GM18526 (cell line): Measurements from ENCODE around the gene NR3C2.

Experiments
- POLR2A ChIP-seq: IDR thresholded peaks from 3 replicates; pipeline ENCODE4 v1.6.1; 2011; ENCODE audit not compliant: insufficient read length; ENCODE audit errors: extremely low read depth

Gene NR3C2

GRCh38 chr4:148441986-148442831 is at the start of gene NR3C2:
Gene NR3C2, minus strand, starts transcription at chr4:148442414.
- TF ChIP-seq POLR2A: peak; percentile 75

DNA sequence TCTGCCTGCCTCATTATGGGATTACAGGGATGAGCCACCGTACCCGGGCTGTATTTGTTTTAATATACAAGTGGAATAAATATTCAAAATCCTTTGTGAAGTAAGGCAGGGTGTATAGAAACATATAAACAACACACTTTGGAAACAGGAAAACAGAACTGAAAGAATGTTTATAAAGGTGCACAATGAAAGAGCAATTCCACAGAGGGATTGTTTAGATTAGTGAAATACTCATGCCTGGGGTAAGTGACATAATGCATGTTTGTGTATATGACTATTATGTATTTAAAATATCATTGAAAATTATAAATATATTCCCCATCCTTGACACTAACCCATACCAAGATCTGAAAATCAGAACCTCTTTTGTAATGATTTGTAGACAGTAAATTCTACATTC is 45.0 kb upstream of the NR3C2 start:
- TF ChIP-seq POLR2A: no peak

- TF ChIP-seq POLR2A: no peak
Observed at GRCh38 chr4:148481636-148482035, 39.4 kb upstream of the NR3C2 start.

DNA sequence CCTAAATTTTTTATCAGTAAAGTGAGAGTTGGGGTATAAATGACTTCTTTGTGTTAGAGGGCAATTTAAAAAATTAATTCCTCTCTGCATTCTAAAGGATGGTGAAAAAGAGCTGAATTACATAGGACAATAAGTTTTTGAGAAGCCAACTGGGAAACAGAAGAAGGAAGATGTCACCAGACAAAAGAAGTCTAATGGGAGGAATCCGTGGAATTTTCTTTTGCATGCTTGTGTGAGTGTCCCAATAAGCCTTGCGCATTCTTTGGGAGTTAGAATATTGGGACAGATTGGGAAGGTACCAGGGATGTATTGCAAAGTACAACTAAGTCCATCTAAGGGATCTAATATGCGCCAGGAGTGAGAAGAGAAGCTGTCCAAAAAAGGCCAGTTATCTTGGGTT is 35.1 kb upstream of the NR3C2 start:
- TF ChIP-seq POLR2A: no peak

GRCh38 chr4:148469938-148470337 is 27.7 kb upstream of the NR3C2 start:
- no peak for TF ChIP-seq POLR2A

- no peak for TF ChIP-seq POLR2A
Observed at GRCh38 chr4:148454835-148455234, 12.6 kb upstream of the NR3C2 start.

- TF ChIP-seq POLR2A: no peak
Observed at GRCh38 chr4:148453833-148454232, 11.6 kb upstream of the NR3C2 start.

- no peak for TF ChIP-seq POLR2A
Observed at GRCh38 chr4:148452970-148453369, 10.8 kb upstream of the NR3C2 start.

DNA sequence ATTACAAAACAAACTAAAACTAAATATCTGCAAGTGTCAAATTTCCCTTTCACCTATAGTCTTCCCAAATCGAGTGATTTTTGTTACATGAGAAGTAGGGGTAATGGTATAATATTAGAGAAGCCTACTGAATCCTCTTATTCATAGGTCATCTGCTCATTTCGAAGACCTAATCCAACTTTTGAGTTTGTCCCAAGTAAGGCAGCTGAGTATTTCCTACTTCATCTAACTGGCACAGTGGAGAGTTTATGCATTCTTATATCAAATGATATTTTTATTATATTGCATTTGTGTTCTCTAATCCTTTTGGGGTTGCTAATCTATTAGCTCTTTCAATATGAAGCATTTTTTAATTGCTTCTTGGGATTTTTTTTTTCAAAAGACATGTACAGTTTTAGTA is 7.7 kb upstream of the NR3C2 start:
- no peak for TF ChIP-seq POLR2A

GRCh38 chr4:148448141-148448540 is 5.9 kb upstream of the NR3C2 start:
- TF ChIP-seq POLR2A: no peak

DNA sequence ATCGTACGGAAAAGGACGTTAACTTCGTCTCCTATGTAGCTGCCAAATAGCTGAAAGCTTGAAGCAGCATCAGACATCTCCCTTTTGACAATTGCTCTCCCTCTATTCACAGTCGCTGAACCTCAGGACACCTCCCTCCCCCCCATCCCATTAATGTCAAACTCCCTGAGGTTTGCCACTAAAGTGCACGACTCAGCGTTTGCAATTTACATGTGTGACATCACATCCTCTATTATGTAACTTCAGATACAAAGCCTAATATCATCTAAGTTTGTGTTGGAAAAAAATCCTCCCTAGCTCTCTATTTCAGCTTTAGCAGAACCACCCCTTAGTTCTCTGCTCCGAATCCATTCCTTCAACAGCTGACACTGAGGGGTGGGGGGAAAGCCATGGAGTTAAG is 5.5 kb upstream of the NR3C2 start:
- TF ChIP-seq POLR2A: no peak

- TF ChIP-seq POLR2A: no peak
Observed at GRCh38 chr4:148445860-148446330, 3.7 kb upstream of the NR3C2 start.

DNA sequence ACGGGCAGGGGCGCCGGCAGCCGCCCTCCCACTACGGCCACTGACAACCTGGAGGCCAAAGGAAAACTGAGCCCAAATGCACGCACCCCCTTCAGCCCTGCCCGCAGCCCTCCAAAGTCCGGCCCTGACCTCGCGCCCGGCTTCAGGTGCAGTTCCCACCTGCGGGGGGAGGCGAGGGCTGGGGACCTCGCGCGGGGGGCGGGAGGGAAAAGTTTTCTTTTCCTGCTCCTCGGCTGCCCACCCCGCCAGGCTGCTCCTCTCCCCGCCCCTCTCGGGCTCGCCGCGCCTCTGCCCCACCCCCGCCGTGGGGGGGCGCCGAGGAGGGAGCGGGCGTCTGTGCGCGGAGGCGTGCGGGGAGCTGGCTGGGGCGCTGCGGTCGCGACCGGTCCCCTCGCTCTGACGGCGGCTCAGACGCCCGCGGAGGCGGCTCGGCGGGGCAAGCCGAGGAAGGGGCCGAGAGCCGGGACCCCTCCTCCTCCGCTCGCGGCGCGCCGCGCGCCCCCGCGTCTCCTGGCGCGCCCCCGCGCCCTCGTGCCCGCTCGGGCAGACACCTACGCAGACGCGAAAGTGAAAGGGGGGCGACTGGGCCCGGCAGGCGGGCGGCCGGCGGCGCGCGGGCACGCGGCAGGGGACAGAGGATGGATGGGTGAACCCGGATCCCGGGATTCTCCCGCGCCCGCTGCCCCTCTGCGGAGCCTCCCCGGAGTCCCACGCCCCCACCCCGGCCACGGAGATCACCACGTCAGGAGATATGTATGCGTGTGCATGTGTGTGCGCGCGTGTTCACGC is 3.1 kb upstream of the NR3C2 start:
- no peak for TF ChIP-seq POLR2A

DNA sequence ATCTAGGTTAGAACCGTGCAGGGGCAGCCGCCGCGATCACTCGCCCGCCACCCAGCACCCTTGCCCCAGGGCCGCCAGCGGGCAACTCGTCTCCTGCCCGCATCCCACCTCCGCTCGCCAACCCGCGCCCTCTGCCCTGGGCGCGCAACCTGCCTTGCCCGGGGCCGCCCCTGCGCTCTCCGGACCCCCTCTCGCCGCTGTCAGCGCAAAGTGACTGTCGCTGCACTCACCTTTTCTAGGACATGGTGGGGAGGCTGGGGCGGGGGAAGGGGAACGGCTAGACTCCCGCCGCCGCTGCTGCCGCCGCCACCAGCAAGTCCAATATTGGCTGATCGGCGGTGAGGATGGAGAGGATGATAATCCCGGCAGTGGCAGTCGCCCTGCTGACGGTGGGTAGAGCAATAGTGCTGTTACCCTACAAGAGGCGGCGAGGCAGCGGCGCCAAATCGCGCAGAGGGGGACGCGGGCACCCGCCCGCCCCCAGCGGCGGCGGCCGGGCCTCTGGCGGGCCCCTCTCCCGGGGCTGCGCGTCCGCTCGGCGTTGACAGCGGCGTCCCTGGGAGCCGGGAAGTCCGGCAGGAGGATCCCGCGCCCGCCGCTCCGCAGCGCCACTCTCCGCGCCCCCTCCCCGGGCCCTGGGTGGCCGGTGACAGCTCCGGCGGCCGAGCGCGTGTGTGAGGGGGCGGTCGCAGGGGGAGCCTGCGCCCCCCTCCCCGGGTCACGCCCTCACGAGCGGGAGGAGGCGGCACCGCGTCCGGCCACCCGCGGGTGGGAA is 2.3 kb upstream of the NR3C2 start:
- TF ChIP-seq POLR2A: no peak

- TF ChIP-seq POLR2A: no peak
Observed at GRCh38 chr4:148443512-148444295, 1.5 kb upstream of the NR3C2 start.
